ENCODE results near the gene CHIC2. TPM values are rescaled to one million over a fixed set of nuclear protein-coding genes. Genes with fewer than 3 reads are reported as not detected.

CHIC2 gene
- total RNA-seq, 6 experiments from 2014 or later: 23.5 to 30.2 (median 27.5) TPM

GRCh38 chr4:54091637-54092404, 27.4 kb upstream of the CHIC2 start:
- Mint-ChIP-seq H3K4me3 (peak overlapping the region; percentile 97), H3K27ac (no peak overlapping the region), H3K27me3 (ENCODE audit: insufficient read depth) (peaks cover 13% of the 10 kb centered on the region), H3K9me3 (no peaks in the 10 kb centered on the region), H3K36me3 (ENCODE audit: low read depth) (no peaks in the 10 kb centered on the region), H3K4me1 (ENCODE audit: low read depth) (peaks cover 11% of the 10 kb centered on the region)
- DNase-seq: peak; percentile 49
- TF ChIP-seq CTCF (IDR thresholded peaks at IDR 0.05): no peak

GRCh38 chr4:54090804-54091623, 26.6 kb upstream of the CHIC2 start:
- H3K9me3 Mint-ChIP-seq: no peaks in the 10 kb centered on the region
- H3K36me3 Mint-ChIP-seq (ENCODE audit: low read depth): no peaks in the 10 kb centered on the region
- peaks cover 5% of the 10 kb centered on the region for H3K27me3 Mint-ChIP-seq (ENCODE audit: insufficient read depth)
- peaks cover 14% of the 10 kb centered on the region for H3K4me1 Mint-ChIP-seq (ENCODE audit: low read depth)
- TF ChIP-seq CTCF (IDR thresholded peaks at IDR 0.05): no peak
- H3K27ac Mint-ChIP-seq: no peak overlapping the region
- peak overlapping the region; percentile 97 for H3K4me3 Mint-ChIP-seq
- DNase-seq: no peak

DNA sequence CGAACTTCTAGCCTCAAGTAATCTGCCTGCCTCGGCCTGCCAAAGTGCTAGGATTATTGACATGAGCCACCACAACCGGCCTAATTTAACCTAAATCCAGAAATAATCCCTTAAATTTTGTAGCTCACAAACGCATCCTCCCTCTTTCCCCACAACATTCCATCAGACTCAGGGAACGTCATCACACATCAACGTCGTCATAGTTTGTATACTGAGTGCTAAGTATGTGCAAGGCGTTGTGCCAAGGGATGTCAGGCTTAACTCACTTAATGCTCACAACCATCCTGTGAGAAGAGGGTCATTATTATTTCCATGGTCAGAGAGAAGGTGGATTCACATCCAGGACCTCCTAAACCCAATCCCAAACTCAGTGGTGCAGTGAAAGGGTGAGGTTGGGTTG, 26.0 kb upstream of the CHIC2 start:
- Mint-ChIP-seq H3K4me1 (ENCODE audit: low read depth) (peaks cover 20% of the 10 kb centered on the region), H3K36me3 (ENCODE audit: low read depth) (no peaks in the 10 kb centered on the region), H3K4me3 (no peak overlapping the region), H3K27ac (no peak overlapping the region), H3K9me3 (no peaks in the 10 kb centered on the region), H3K27me3 (ENCODE audit: insufficient read depth) (peaks cover 5% of the 10 kb centered on the region)
- no peak for DNase-seq
- no peak for TF ChIP-seq CTCF (IDR thresholded peaks at IDR 0.05)

DNA sequence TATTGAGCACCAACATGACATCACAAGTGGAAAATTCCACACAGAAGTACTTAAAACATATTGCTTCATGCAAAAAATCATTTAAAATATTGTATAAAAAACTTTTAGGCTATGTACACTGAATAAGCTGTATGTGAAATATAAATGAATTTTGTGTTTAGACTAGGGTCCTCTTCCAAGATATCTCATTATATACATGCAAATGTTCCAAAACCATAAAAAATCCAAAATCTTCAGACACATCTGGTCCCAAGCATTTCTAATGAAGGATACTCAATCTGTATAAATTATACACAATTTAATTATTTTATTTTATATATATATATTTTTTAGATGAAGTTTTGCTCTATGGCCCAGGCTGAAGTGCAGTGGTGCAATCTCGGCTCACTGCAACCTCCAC, 25.5 kb upstream of the CHIC2 start:
- Mint-ChIP-seq H3K27ac (no peak overlapping the region), H3K27me3 (ENCODE audit: insufficient read depth) (peaks cover 5% of the 10 kb centered on the region), H3K4me1 (ENCODE audit: low read depth) (peaks cover 26% of the 10 kb centered on the region), H3K4me3 (no peak overlapping the region), H3K9me3 (no peaks in the 10 kb centered on the region), H3K36me3 (ENCODE audit: low read depth) (no peaks in the 10 kb centered on the region)
- no peak for TF ChIP-seq CTCF (IDR thresholded peaks at IDR 0.05)
- no peak for DNase-seq

DNA sequence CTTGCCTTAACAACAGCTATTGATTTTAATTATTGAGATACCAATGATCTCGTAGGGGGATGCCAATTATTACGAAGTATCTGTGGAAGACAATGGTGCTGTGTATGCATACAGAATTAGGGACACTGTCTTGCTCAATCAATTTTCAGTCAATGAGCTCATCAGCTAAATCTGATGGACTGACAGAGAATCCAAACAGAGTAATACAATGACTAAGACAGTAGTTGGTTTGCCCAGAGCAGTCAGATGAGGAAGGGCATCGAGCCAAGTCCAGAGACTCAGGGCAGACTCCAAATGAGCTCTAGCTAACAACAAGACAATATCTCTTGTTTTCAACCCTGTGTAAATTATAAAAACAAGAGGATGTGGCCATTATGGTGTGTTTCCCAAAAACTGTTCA, 20.9 kb upstream of the CHIC2 start:
- H3K4me3 Mint-ChIP-seq: no peak overlapping the region
- no peaks in the 10 kb centered on the region for H3K9me3 Mint-ChIP-seq
- TF ChIP-seq CTCF (IDR thresholded peaks at IDR 0.05): no peak
- DNase-seq: peak; percentile 81
- peaks cover 47% of the 10 kb centered on the region for H3K4me1 Mint-ChIP-seq (ENCODE audit: low read depth)
- peaks cover 2% of the 10 kb centered on the region; the same call in 1 of the 2 replicates for H3K27me3 Mint-ChIP-seq (ENCODE audit: insufficient read depth)
- no peaks in the 10 kb centered on the region for H3K36me3 Mint-ChIP-seq (ENCODE audit: low read depth)
- H3K27ac Mint-ChIP-seq: peak overlapping the region; percentile 15; the same call in 1 of the 2 replicates
